ENCODE results near the gene SRP9.

SRP9 gene

GRCh38 chr1:225819346-225820192 is 41.9 kb downstream of the SRP9 start:
- Mint-ChIP-seq H3K4me1 (ENCODE audit: low read depth in 2 of 2) (no peaks in the 10 kb centered on the region), H3K36me3 (ENCODE audit: insufficient read depth) (peaks cover 3% of the 10 kb centered on the region), H3K9me3 (no peaks in the 10 kb centered on the region), H3K4me3 (no peak overlapping the region), H3K27me3 (peaks cover 3 to 6% of the 10 kb centered on the region in 2 donors), H3K27ac (no peak overlapping the region)
- DNase-seq (no peak), ATAC-seq (replicated peaks) (no peak)

GRCh38 chr1:225820522-225821120 is 43.0 kb downstream of the SRP9 start:
- no peak for DNase-seq
- Mint-ChIP-seq H3K36me3 (ENCODE audit: insufficient read depth) (peaks cover 3% of the 10 kb centered on the region), H3K4me3 (no peak overlapping the region), H3K9me3 (no peaks in the 10 kb centered on the region), H3K27me3 (peaks cover 9 to 16% of the 10 kb centered on the region in 2 donors), H3K4me1 (ENCODE audit: low read depth in 2 of 2) (no peaks in the 10 kb centered on the region), H3K27ac (no peak overlapping the region)
- no peak for ATAC-seq (replicated peaks)

- ATAC-seq (replicated peaks) (no peak), DNase-seq (no peak)
- Mint-ChIP-seq H3K9me3 (no peaks in the 10 kb centered on the region), H3K27ac (no peak overlapping the region), H3K4me1 (ENCODE audit: low read depth in 2 of 2) (no peaks in the 10 kb centered on the region), H3K27me3 (peaks cover 9 to 30% of the 10 kb centered on the region in 2 donors), H3K36me3 (ENCODE audit: insufficient read depth) (peaks cover 3% of the 10 kb centered on the region), H3K4me3 (no peak overlapping the region)
Measured at GRCh38 chr1:225822655-225823403, 45.2 kb downstream of the SRP9 start.

DNA sequence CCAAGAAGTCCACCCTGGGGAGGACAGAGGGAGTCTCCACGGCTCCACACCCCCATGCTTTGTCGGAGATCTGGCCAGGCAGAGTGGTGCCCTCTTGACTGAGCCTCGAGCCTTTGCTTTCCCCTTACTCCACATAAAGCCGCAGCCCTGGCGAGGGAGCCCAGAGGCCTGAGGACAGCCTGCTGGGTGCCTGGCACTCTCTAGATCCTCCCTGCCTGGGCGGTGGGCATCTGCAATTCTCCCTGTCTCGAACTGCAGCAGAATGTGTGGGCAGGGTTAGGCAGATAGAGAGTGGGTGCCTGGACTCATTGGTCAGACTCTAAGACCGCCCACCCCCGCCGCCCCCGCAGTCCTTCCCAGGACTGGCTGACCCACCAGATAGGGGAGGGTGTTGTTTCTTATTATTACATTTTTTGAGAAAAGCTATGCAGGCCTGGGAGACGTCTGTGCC is 46.2 kb downstream of the SRP9 start:
- peaks cover 3% of the 10 kb centered on the region for H3K36me3 Mint-ChIP-seq (ENCODE audit: insufficient read depth)
- ATAC-seq (replicated peaks), result no peak

DNA sequence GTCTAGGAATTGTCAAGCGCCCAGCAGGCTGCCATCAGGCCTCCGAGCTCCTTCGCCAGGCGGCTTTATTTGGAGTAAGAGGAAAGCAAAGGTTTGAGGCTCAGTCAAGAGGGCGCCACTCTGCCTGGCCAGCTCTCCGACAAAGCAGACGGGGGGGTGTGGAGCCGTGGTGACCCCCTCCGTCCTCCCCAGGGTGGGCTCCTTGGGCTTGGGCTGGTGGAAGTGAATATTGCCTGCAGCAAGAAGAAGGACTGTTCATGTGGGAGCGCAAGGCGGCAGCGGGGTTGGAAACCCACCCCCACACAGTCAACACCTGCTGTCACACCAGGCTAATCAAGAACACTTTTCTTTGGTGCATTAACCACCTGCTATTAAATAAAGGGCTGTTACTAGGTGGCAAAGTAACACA is 46.9 kb downstream of the SRP9 start:
- DNase-seq, result no peak
- no peaks in the 10 kb centered on the region for H3K4me1 Mint-ChIP-seq (ENCODE audit: low read depth in 2 of 2)
- H3K9me3 Mint-ChIP-seq, result no peaks in the 10 kb centered on the region
- no peak overlapping the region for H3K4me3 Mint-ChIP-seq
- no peak for ATAC-seq (replicated peaks)
- no peak overlapping the region for H3K27ac Mint-ChIP-seq
- H3K36me3 Mint-ChIP-seq (ENCODE audit: insufficient read depth), result peaks cover 3% of the 10 kb centered on the region
- H3K27me3 Mint-ChIP-seq, result peaks cover 9 to 30% of the 10 kb centered on the region in 2 donors

More for the DNA sequence above, 46.2 kb downstream of the SRP9 start:
- Mint-ChIP-seq H3K9me3 (no peaks in the 10 kb centered on the region), H3K27ac (no peak overlapping the region), H3K4me1 (ENCODE audit: low read depth in 2 of 2) (no peaks in the 10 kb centered on the region), H3K27me3 (peaks cover 9 to 30% of the 10 kb centered on the region in 2 donors), H3K4me3 (no peak overlapping the region)
- DNase-seq, result no peak

DNA sequence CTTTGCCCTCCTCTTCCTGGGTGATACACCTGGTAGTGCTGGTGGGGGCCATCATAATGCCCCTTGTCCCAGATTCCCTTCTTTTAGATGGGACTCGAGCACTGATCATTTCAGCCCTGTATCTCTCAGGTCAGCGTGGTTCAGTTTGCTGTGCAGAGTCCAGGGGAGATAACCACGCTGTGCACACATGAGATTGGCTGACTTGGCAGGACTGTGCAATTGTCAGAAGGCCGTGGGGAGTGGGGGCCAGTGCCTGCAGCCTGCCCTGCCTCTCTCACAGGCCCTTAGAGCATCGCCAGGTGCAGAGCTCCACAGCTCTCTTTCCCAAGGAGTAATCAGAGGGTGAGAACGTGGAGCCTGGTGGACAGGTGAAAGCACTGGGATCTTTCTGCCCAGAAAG is 47.5 kb downstream of the SRP9 start:
- Mint-ChIP-seq H3K4me3 (no peak overlapping the region), H3K9me3 (no peaks in the 10 kb centered on the region), H3K36me3 (ENCODE audit: insufficient read depth) (peaks cover 3% of the 10 kb centered on the region), H3K27ac (no peak overlapping the region), H3K4me1 (ENCODE audit: low read depth in 2 of 2) (no peaks in the 10 kb centered on the region), H3K27me3 (peaks cover 9 to 30% of the 10 kb centered on the region in 2 donors)
- no peak for DNase-seq
- ATAC-seq (replicated peaks), result no peak

DNA sequence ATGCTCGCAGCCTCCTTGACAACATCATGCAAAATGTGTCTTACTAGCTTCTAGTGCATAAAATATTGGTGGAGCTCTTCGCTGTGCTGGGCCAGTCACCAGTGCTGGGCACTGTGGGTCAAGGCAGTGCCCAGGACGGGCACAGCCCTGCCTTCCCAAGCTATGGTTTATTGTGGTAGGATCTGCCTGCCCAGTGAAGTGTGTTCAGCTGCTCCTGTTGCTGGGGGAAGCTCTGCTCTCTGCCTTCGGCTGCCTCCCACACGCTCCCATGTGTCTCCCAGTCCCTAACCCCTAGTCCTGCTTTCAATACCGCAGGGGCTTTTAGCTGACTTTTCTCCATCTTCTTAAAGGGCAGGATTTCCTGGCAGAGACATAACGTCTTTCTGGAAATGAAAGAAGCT is 48.0 kb downstream of the SRP9 start:
- H3K4me3 Mint-ChIP-seq, result no peak overlapping the region
- H3K27me3 Mint-ChIP-seq, result peaks cover 9 to 30% of the 10 kb centered on the region in 2 donors
- H3K9me3 Mint-ChIP-seq, result no peaks in the 10 kb centered on the region
- no peaks in the 10 kb centered on the region for H3K4me1 Mint-ChIP-seq (ENCODE audit: low read depth in 2 of 2)
- H3K27ac Mint-ChIP-seq, result no peak overlapping the region
- no peak for DNase-seq
- peaks cover 3% of the 10 kb centered on the region for H3K36me3 Mint-ChIP-seq (ENCODE audit: insufficient read depth)
- no peak for ATAC-seq (replicated peaks)

GRCh38 chr1:225827076-225827475 is 49.5 kb downstream of the SRP9 start:
- H3K27me3 Mint-ChIP-seq, result peaks cover 9 to 30% of the 10 kb centered on the region in 2 donors
- H3K27ac Mint-ChIP-seq, result no peak overlapping the region

DNA sequence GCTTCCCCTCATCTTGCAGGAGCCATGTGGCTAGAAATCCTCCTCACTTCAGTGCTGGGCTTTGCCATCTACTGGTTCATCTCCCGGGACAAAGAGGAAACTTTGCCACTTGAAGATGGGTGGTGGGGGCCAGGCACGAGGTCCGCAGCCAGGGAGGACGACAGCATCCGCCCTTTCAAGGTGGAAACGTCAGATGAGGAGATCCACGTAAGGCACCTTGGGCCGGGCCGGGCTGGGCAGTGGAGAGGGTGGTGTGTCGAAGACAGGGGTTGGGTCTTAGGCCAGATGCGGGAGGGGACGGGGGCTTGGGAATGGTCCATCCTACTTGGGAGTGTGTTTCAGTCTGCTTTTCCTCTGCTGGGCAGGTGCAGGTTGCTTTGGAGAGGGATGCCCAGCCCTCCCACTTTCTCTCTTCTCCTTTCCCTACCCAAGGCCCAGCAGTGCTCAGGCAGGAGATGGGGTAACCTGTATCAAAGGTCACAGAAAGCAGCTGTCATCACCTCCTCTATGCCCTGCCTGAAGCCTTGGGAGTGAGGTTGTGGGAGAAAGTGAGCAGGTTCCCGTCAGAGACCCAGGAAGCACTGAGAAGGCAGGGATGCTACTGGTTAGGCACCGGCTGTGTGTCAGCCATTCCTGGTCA is 51.2 kb downstream of the SRP9 start:
- H3K36me3 Mint-ChIP-seq (ENCODE audit: insufficient read depth), result peaks cover 3% of the 10 kb centered on the region

More at GRCh38 chr1:225827076-225827475, 49.5 kb downstream of the SRP9 start:
- ATAC-seq (replicated peaks) (no peak), DNase-seq (no peak)
- H3K36me3 Mint-ChIP-seq (ENCODE audit: insufficient read depth), result peaks cover 3% of the 10 kb centered on the region
- no peak overlapping the region for H3K4me3 Mint-ChIP-seq
- H3K4me1 Mint-ChIP-seq (ENCODE audit: low read depth in 2 of 2), result no peaks in the 10 kb centered on the region
- no peaks in the 10 kb centered on the region for H3K9me3 Mint-ChIP-seq

DNA sequence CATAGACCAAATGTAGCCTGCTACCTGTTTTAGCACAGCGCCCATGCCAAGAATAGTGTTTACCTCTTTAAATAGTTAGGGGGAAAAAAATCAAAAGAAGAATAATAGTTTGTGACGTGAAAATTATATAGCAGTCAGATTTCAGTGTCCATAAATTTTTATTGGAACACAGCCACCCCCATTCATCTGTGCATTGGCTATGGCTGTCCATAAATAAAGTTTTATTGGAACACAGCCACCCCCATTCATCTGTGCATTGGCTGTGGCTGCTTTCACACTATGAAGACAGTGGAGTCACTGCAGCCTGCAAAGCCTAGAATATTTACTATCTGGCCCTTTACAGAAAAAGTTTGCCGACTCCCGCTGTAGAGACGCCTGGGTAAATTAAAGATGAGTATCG is 53.2 kb downstream of the SRP9 start:
- no peaks in the 10 kb centered on the region for H3K36me3 Mint-ChIP-seq (ENCODE audit: insufficient read depth)
- H3K4me3 Mint-ChIP-seq, result no peak overlapping the region

More for the DNA sequence above, 51.2 kb downstream of the SRP9 start:
- H3K4me1 Mint-ChIP-seq (ENCODE audit: low read depth in 2 of 2), result no peaks in the 10 kb centered on the region
- peak overlapping the region in 1 of 2 donors; percentile 12 for H3K27ac Mint-ChIP-seq
- peaks cover 9 to 30% of the 10 kb centered on the region in 2 donors for H3K27me3 Mint-ChIP-seq
- ATAC-seq (replicated peaks) (no peak), DNase-seq (no peak)
- no peak overlapping the region for H3K4me3 Mint-ChIP-seq
- H3K9me3 Mint-ChIP-seq, result no peaks in the 10 kb centered on the region

GRCh38 chr1:225834417-225835329 is 57.0 kb downstream of the SRP9 start:
- Mint-ChIP-seq H3K27me3 (no peaks in the 10 kb centered on the region), H3K4me1 (ENCODE audit: low read depth in 2 of 2) (no peaks in the 10 kb centered on the region), H3K9me3 (no peaks in the 10 kb centered on the region), H3K4me3 (no peak overlapping the region), H3K27ac (no peak overlapping the region), H3K36me3 (ENCODE audit: insufficient read depth) (no peaks in the 10 kb centered on the region)
- no peak for ATAC-seq (replicated peaks)
- no peak for DNase-seq

More for the DNA sequence above, 53.2 kb downstream of the SRP9 start:
- Mint-ChIP-seq H3K27me3 (peaks cover 0 to 11% of the 10 kb centered on the region in 2 donors), H3K9me3 (no peaks in the 10 kb centered on the region), H3K27ac (no peak overlapping the region), H3K4me1 (ENCODE audit: low read depth in 2 of 2) (no peaks in the 10 kb centered on the region)
- ATAC-seq (replicated peaks), result no peak
- DNase-seq, result no peak

- Mint-ChIP-seq H3K4me1 (ENCODE audit: low read depth in 2 of 2) (peaks cover 2 to 4% of the 10 kb centered on the region in 2 donors), H3K27me3 (no peaks in the 10 kb centered on the region), H3K9me3 (no peaks in the 10 kb centered on the region), H3K27ac (no peak overlapping the region), H3K36me3 (ENCODE audit: insufficient read depth) (no peaks in the 10 kb centered on the region), H3K4me3 (no peak overlapping the region)
- DNase-seq (no peak), ATAC-seq (replicated peaks) (no peak)
Measured at GRCh38 chr1:225835856-225836255, 58.2 kb downstream of the SRP9 start.

Data from effector memory CD8-positive, alpha-beta T cell (primary cell).